Measurements from ENCODE around the gene ATRNL1. TPM values are rescaled to one million over a fixed set of nuclear protein-coding genes. Genes with fewer than 3 reads are reported as not detected.

Gene ATRNL1
- total RNA-seq, 4 donors from 2014 or later, result 0.93 to 19.0 (median 8.7) TPM

DNA sequence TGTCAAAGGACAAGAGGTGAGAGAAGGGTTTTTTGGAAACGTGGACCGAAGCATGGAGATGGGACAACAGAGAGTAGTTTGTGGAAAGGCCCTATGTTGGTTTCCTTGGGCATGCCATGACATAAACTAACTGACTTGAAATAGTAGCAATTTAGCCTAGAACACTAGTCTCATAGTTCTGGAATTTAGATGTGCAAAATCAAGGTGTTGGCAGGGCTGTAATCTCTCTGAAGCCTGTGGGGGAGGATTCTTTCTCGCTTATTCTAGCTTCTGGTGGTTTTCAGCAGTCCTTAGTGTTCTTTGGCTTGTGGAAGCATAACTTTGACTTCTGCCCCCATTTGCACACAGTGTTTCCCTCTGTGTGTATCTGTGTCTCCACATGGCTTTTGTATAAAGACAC lies 896.5 kb downstream of the ATRNL1 start:
- no peak for ATAC-seq
- Histone ChIP-seq H3K27ac (no peak overlapping the region), H3K36me3 (no peaks in the 10 kb centered on the region), H3K27me3 (no peaks in the 10 kb centered on the region), H3K9me3 (peaks cover 0 to 15% (median 0%) of the 10 kb centered on the region in 3 donors), H3K4me3 (no peak overlapping the region), H3K4me1 (no peaks in the 10 kb centered on the region)
- TF ChIP-seq, protein P1, sequence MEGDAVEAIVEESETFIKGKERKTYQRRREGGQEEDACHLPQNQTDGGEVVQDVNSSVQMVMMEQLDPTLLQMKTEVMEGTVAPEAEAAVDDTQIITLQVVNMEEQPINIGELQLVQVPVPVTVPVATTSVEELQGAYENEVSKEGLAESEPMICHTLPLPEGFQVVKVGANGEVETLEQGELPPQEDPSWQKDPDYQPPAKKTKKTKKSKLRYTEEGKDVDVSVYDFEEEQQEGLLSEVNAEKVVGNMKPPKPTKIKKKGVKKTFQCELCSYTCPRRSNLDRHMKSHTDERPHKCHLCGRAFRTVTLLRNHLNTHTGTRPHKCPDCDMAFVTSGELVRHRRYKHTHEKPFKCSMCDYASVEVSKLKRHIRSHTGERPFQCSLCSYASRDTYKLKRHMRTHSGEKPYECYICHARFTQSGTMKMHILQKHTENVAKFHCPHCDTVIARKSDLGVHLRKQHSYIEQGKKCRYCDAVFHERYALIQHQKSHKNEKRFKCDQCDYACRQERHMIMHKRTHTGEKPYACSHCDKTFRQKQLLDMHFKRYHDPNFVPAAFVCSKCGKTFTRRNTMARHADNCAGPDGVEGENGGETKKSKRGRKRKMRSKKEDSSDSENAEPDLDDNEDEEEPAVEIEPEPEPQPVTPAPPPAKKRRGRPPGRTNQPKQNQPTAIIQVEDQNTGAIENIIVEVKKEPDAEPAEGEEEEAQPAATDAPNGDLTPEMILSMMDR (IDR thresholded peaks at IDR 0.05), result no peak
- TF ChIP-seq POLR2AphosphoS5 (IDR thresholded peaks at IDR 0.05) (no peak), POLR2A (IDR thresholded peaks at IDR 0.05) (no peak), EP300 (IDR thresholded peaks at IDR 0.05) (no peak)
- WGBS, 2 donors (ENCODE audit: low coverage in 1 of 2), result 40 to 89% methylated on average over 1 to 3 of the region's 3 CpGs

DNA sequence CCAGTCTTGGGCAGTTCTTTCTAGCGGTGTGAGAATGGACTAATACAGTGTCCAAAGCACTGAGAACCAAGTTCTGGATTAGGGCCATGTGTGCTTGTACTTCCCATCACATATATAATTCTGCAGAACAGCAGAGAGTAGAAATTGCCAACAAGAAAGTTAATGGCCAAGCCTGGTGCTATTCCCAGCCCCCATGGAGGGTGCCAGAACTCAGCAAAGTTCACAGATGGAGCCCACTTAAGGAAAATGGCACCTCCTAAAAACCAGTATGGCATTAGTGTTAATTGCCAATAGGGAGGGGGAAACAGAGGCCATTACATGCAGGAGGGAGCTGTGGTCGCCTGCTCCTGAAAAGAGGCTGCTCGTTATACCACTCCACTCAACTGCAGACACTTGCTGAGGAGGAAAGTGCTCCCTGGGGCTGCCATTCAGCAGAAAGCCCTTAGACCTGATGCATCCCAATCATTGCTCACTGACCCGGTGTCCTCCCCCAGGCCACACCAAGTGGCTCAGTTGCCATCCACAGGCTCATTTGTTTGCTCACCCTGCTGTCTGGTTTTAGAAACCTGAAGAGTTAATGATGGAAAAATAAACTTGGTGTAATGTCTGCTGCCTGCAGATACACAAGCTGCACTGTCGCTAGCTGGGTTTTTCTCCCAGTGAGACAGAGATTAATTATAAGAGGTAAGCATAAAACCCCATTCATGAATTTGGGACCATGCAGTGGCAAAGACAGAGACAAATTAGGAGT lies 899.2 kb downstream of the ATRNL1 start:
- Histone ChIP-seq H3K4me3 (no peak overlapping the region), H3K36me3 (no peaks in the 10 kb centered on the region), H3K27me3 (no peaks in the 10 kb centered on the region), H3K9me3 (peaks cover 0 to 11% (median 0%) of the 10 kb centered on the region in 3 donors), H3K4me1 (no peaks in the 10 kb centered on the region), H3K27ac (no peak overlapping the region)
- TF ChIP-seq POLR2AphosphoS5 (IDR thresholded peaks at IDR 0.05), result no peak
- TF ChIP-seq, protein P1 (IDR thresholded peaks at IDR 0.05), result no peak
- no peak for TF ChIP-seq POLR2A (IDR thresholded peaks at IDR 0.05)
- TF ChIP-seq EP300 (IDR thresholded peaks at IDR 0.05), result no peak
- ATAC-seq, result no peak
- WGBS, 2 donors (ENCODE audit: low coverage in 1 of 2), result 57 to 66% methylated on average over 2 to 4 of the region's 5 CpGs

DNA sequence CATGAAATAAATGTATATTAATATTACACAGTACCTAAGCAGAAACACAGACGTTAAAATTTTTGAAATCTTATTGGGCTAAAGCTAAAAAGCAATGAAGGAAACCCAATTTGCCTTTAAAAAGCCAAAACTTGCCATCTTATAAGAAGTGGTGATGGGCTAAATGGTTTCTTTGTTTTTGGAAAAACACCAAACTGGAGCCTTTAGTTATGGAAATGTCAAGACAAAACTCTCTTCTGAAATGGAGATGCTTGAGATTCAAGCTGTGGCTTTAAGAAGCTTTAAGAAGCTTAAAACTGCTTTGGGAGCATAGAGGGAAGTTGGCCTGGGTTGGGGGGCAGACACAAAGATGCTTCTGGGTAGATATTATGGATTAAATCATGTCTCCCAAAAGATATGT lies 902.9 kb downstream of the ATRNL1 start:
- no peak for ATAC-seq
- H3K9me3 ChIP-seq, result peaks cover 0 to 16% (median 0%) of the 10 kb centered on the region in 3 donors
- TF ChIP-seq, protein P1 (IDR thresholded peaks at IDR 0.05), result no peak
- TF ChIP-seq EP300 (IDR thresholded peaks at IDR 0.05) (no peak), POLR2A (IDR thresholded peaks at IDR 0.05) (no peak), POLR2AphosphoS5 (IDR thresholded peaks at IDR 0.05) (no peak)
- H3K4me3 ChIP-seq, result no peak overlapping the region
- H3K4me1 ChIP-seq, result peaks cover 0 to 1% (median 0%) of the 10 kb centered on the region in 3 donors
- 50 to 59% methylated on average over 1 of the region's 1 CpG for WGBS, 2 donors (ENCODE audit: low coverage in 1 of 2)
- no peaks in the 10 kb centered on the region for H3K27me3 ChIP-seq
- no peaks in the 10 kb centered on the region for H3K36me3 ChIP-seq
- H3K27ac ChIP-seq, result no peak overlapping the region

DNA sequence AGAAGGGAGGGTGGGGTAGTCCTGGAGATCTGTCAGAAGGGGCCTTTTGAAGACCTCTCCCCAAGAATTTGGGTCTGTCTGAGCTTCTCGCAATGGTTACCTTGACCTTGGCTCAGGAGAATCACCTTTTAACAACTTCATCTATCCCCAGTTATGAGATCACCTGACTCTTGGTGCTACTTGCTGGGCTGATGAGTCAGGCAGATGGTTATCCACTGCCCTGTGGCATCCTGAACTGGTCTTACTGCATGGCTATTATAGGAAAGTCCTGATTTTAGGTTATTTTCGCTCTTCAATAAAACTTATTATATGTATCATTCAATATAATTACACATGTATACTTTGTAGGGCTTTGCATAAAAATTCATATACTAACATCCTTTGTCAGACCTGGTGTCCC lies 905.1 kb downstream of the ATRNL1 start:
- TF ChIP-seq EP300 (IDR thresholded peaks at IDR 0.05), result no peak
- TF ChIP-seq, protein P1 (IDR thresholded peaks at IDR 0.05), result no peak
- TF ChIP-seq POLR2A (IDR thresholded peaks at IDR 0.05), result no peak
- Histone ChIP-seq H3K27ac (no peak overlapping the region), H3K4me3 (no peak overlapping the region), H3K9me3 (peaks cover 0 to 8% (median 0%) of the 10 kb centered on the region in 3 donors), H3K36me3 (no peaks in the 10 kb centered on the region), H3K4me1 (peaks cover 0 to 11% (median 0%) of the 10 kb centered on the region in 3 donors), H3K27me3 (peaks cover 6% of the 10 kb centered on the region)
- no peak for ATAC-seq
- 100% methylated on average over 2 of the region's 2 CpGs for WGBS, 2 donors (ENCODE audit: low coverage in 1 of 2)

Other genes starting within 250 kb of the ATRNL1 start
- 10 to 100 TPM; 11.8 to 16.8 (median 15.2) TPM for gene TRUB1, start 155.2 kb upstream of the ATRNL1 start, total RNA-seq